CD4-positive, CD25-positive, alpha-beta regulatory T cell (primary cell): ENCODE measurements around the gene MEG3. TPM values are rescaled to one million over a fixed set of nuclear protein-coding genes. Genes with fewer than 3 reads are reported as not detected.

Source experiments
- ATAC-seq, 2 donors: fragments of 150-1000 bp; cut with Tn5 transposase; one replicate each; pipeline ENCODE4 v1.10.0; 2021; ENCODE audit warnings: low read depth in 2 of 2, moderate number of reproducible peaks in 2 of 2, moderate library complexity in 1 of 2
- DNase-seq, 3 donors: peaks; one replicate each; pipeline versions ENCODE4 v3.0.0 to v3.0.0-alpha.2; 2012 to 2022; ENCODE audit warnings: mixed read lengths in 1 of 3
- H3K27ac ChIP-seq: one replicate; pipeline ENCODE4 v1.7.0; 2013; ENCODE audit warnings: mild to moderate bottlenecking, low read length; ENCODE audit not compliant: insufficient read depth, poor library complexity, severe bottlenecking
- H3K27me3 ChIP-seq: one replicate; pipeline ENCODE4 v1.7.0; 2013; ENCODE audit warnings: low read length; ENCODE audit not compliant: control insufficient read depth, insufficient read depth
- H3K36me3 ChIP-seq: one replicate; pipeline ENCODE4 v1.7.0; 2013; ENCODE audit warnings: mild to moderate bottlenecking, low read length, moderate library complexity; ENCODE audit not compliant: control insufficient read depth, insufficient read depth
- H3K4me1 ChIP-seq: 2 replicates; pipeline ENCODE4 v1.7.0; 2013; ENCODE audit warnings: mild to moderate bottlenecking, low read length; ENCODE audit not compliant: insufficient read depth, control insufficient read depth, poor library complexity, severe bottlenecking
- H3K4me3 ChIP-seq: one replicate; pipeline ENCODE4 v1.7.0; 2013; ENCODE audit warnings: low read depth, mild to moderate bottlenecking, low read length, moderate library complexity
- H3K9me3 ChIP-seq, 2 experiments: 1 replicate in 1 of 2; 2 replicates in 1 of 2; pipeline ENCODE4 v1.7.0; 2013; ENCODE audit warnings: low read length in 2 of 2, mild to moderate bottlenecking in 1 of 2, moderate library complexity in 1 of 2; ENCODE audit not compliant: control insufficient read depth in 2 of 2
- H3K27ac Mint-ChIP-seq, 3 donors: one replicate each; pipeline ENCODE4 v1.8.0; 2020 to 2022; ENCODE audit warnings: mild to moderate bottlenecking in 3 of 3, mixed read lengths in 3 of 3, moderate library complexity in 2 of 3
- H3K27me3 Mint-ChIP-seq: one replicate; pipeline ENCODE4 v1.8.0; 2022; ENCODE audit warnings: mild to moderate bottlenecking, mixed read lengths
- H3K36me3 Mint-ChIP-seq: one replicate; pipeline ENCODE4 v1.8.0; 2020; ENCODE audit warnings: mixed read lengths
- H3K4me1 Mint-ChIP-seq, 4 donors: one replicate each; pipeline ENCODE4 v1.8.0; 2020 to 2022; ENCODE audit warnings: mixed read lengths in 4 of 4, mild to moderate bottlenecking in 1 of 4
- H3K4me3 Mint-ChIP-seq, 4 donors: one replicate each; pipeline ENCODE4 v1.8.0; 2020 to 2022; ENCODE audit warnings: mild to moderate bottlenecking in 4 of 4, mixed read lengths in 4 of 4, moderate library complexity in 3 of 4
- H3K9me3 Mint-ChIP-seq, 7 donors: one replicate each; pipeline ENCODE4 v1.8.0; 2020 to 2022; ENCODE audit warnings: mixed read lengths in 7 of 7, mild to moderate bottlenecking in 3 of 7, moderate library complexity in 2 of 7
- polyA plus RNA-seq, 4 donors: library from polyadenylated mRNA; unstranded; fragments of 300-500 nt; fragmentation: Illumina TruSeq; gene quantifications; one replicate each; pipeline ENCODE4 v1.2.3, GENCODE V29; 2021
- total RNA-seq: library from RNA; stranded (reverse); gene quantifications from one replicate; pipeline ENCODE4 v1.2.3, GENCODE V29; 2022

The MEG3 gene
- total and polyA plus RNA-seq, 5 donors from 2014 or later, result 0.10 TPM; not detected in 4

DNA sequence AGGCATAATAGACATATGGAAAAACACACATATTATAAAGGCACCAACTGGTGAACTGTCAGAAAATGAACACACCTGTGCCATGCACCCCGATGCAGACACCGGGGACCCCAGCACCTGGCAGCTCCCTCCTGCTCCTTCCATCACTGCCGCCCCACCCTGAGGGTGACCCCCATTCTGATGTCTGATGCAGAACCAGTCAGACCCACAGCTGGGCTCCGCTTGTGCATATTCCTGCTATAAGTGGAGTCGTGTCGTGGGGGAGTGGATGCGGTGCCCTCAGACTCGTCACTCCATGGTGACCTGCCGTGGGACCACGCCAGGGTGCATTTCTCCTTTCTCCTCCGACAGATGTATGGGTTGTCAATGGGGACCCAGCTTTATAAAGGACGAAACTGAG lies 45.7 kb upstream of the MEG3 start:
- H3K27me3 ChIP-seq, result no peaks in the 10 kb centered on the region
- Mint-ChIP-seq H3K27me3 (no peaks in the 10 kb centered on the region), H3K9me3 (peaks cover 0 to 2% (median 0%) of the 10 kb centered on the region in 7 donors), H3K4me3 (no peak overlapping the region), H3K4me1 (no peaks in the 10 kb centered on the region), H3K36me3 (no peaks in the 10 kb centered on the region), H3K27ac (no peak overlapping the region)
- no peaks in the 10 kb centered on the region for H3K4me1 ChIP-seq
- no peak overlapping the region for H3K27ac ChIP-seq
- no peak overlapping the region for H3K4me3 ChIP-seq
- ATAC-seq (no peak), DNase-seq (no peak)
- H3K9me3 ChIP-seq, result no peaks in the 10 kb centered on the region
- no peaks in the 10 kb centered on the region for H3K36me3 ChIP-seq

DNA sequence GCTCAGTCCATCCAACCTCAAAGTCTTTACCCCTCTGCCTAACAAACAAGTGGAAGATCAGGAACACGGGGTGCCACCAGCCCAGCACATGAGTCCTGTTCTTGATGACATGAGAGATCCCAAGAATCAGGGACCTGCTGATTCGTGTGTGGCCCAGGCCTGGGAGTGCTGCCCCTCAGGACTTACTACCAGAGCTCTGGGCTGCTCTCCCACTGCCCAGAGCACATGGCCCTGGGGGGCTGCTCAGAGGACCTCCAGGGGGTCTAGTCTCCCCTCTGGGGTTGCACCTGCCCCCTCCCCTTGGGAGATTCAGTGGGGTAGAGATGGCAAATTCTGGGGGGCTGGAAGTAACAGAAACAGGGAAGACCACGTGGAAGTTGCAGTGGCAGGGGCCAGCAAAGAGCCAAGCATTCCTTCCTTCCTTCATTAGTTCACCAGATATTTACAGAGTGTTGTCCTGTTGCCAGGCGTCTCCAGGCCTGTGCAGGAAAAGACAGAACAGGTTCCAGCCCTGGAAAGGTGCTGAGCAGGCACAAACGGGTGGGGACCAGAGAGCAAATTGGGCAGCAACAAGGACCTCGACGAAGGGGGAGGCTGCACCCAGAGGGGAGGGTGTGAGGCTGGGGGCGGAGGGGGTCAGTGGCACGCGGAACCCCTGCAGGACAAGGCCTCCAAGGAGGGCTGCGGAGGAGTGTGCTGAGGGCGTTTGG lies 45.1 kb upstream of the MEG3 start:
- Mint-ChIP-seq H3K27ac (no peak overlapping the region), H3K9me3 (peaks cover 0 to 2% (median 0%) of the 10 kb centered on the region in 7 donors), H3K4me1 (no peaks in the 10 kb centered on the region), H3K36me3 (no peaks in the 10 kb centered on the region), H3K27me3 (no peaks in the 10 kb centered on the region), H3K4me3 (no peak overlapping the region)
- Histone ChIP-seq H3K9me3 (no peaks in the 10 kb centered on the region), H3K27ac (no peak overlapping the region), H3K36me3 (no peaks in the 10 kb centered on the region), H3K4me3 (no peak overlapping the region), H3K4me1 (no peaks in the 10 kb centered on the region), H3K27me3 (no peaks in the 10 kb centered on the region)
- DNase-seq, result no peak
- ATAC-seq, result no peak

DNA sequence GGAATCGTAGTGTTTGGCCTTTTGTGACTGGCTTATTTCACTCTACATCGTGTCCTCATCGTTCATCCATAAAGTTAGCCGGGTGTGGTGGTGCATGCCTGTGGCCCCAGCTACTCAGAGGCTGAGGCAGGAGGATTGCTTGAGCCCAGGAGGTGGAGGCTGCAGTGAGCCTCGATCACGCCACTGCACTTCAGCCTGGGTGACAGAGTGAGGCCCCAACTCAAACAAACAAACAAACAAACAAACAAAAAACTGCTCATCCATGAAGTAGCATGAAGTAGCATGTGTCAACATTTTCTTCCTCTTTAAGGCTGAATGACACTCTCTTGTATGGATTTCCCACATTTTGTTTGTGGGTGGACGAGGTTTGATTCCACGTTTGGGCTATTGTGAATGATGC lies 44.0 kb upstream of the MEG3 start:
- H3K27me3 Mint-ChIP-seq, result no peaks in the 10 kb centered on the region
- H3K4me1 ChIP-seq, result no peaks in the 10 kb centered on the region
- H3K4me1 Mint-ChIP-seq, result no peaks in the 10 kb centered on the region
- no peaks in the 10 kb centered on the region for H3K36me3 ChIP-seq
- H3K27ac ChIP-seq, result no peak overlapping the region
- H3K4me3 ChIP-seq, result no peak overlapping the region
- no peaks in the 10 kb centered on the region for H3K9me3 ChIP-seq
- peaks cover 0 to 2% (median 0%) of the 10 kb centered on the region in 7 donors for H3K9me3 Mint-ChIP-seq
- no peaks in the 10 kb centered on the region for H3K36me3 Mint-ChIP-seq
- H3K27ac Mint-ChIP-seq, result no peak overlapping the region
- DNase-seq, result no peak
- no peak overlapping the region for H3K4me3 Mint-ChIP-seq
- ATAC-seq, result no peak
- H3K27me3 ChIP-seq, result no peaks in the 10 kb centered on the region

DNA sequence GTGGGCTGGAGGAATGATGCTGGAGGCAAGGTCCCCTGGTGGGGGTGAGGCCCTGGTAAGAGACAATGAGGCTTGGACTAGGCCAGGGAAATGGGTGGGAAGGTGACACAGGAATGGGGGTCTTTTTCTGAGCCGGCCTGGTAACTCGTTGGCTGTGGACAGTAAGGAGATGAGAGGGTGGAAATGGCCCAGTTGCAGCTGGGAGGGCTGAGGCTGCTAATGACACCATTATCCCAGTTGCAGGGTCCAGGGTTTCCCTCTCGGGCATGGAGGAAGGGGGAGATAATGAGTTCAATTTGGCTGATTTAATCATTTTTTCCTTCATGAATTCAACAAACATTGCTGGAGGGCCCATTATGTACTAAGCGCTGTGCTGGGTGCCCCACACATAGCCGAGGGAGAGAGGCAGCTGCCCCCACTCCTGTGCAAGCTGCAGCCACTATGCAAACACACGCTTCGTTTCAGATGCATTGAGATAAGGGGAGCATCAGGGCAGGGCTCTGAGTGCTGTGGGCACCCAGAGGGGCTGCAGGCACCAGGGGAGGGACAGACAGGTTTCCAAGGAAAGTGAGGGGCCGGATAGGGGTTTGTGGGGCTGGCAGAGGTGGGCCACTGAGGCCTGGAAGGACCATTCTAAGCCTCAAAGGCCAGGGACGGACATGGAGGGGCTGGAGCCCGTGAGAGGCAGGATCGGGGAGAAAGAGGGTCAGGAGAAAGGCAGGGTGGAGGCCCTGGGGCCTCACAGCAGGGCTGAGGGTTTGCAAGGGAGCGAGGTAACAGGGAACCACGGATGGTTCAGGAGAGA lies 43.2 kb upstream of the MEG3 start:
- Mint-ChIP-seq H3K4me1 (no peaks in the 10 kb centered on the region), H3K27me3 (no peaks in the 10 kb centered on the region), H3K36me3 (no peaks in the 10 kb centered on the region), H3K4me3 (no peak overlapping the region), H3K27ac (no peak overlapping the region), H3K9me3 (peaks cover 0 to 2% (median 0%) of the 10 kb centered on the region in 7 donors)
- no peaks in the 10 kb centered on the region for H3K36me3 ChIP-seq
- no peak overlapping the region for H3K27ac ChIP-seq
- no peaks in the 10 kb centered on the region for H3K4me1 ChIP-seq
- no peak overlapping the region for H3K4me3 ChIP-seq
- no peak for ATAC-seq
- no peak for DNase-seq
- no peaks in the 10 kb centered on the region for H3K27me3 ChIP-seq
- H3K9me3 ChIP-seq, result no peaks in the 10 kb centered on the region

DNA sequence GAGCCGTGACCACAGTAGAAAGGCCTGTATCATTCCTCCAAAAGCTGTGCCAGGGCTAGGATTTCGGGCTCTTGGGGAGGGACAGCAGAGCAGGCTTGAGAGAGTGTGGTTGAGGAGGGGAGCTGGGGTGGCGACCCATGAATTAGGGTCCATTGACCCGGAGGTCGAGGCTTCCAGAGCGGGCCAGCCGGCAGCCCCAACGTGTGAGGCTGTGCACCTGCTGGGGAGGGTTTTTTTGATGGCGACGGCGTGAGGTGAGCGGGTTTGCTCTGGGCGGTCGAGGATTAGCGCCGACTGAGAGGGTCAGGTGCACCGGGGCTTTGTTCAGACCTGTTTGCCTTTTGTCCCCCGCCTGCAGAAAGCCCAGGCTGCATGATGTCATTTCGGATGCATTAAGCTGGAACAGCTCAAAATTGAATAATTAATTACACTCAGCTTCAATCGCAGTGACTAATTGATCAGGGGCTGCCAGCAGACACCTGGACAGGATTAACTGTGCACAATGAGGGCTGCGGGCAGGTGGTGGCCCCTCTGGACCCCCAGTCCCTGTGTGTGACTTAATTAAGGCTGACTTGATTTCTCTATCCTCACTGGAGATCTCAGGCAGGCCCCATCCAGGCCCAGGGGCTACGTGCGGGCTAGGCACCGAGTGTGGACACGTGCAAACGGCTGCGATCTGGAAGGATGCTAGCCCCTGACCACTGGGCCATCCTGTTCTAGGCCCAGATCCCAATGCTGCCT lies 42.1 kb upstream of the MEG3 start:
- Mint-ChIP-seq H3K4me1 (no peaks in the 10 kb centered on the region), H3K4me3 (no peak overlapping the region), H3K36me3 (no peaks in the 10 kb centered on the region), H3K27ac (no peak overlapping the region), H3K27me3 (peaks cover 2% of the 10 kb centered on the region), H3K9me3 (peaks cover 0 to 2% (median 0%) of the 10 kb centered on the region in 7 donors)
- DNase-seq, result no peak
- H3K27me3 ChIP-seq, result no peaks in the 10 kb centered on the region
- H3K4me3 ChIP-seq, result no peak overlapping the region
- H3K36me3 ChIP-seq, result no peaks in the 10 kb centered on the region
- H3K27ac ChIP-seq, result no peak overlapping the region
- no peaks in the 10 kb centered on the region for H3K9me3 ChIP-seq
- no peak for ATAC-seq
- H3K4me1 ChIP-seq, result no peaks in the 10 kb centered on the region

DNA sequence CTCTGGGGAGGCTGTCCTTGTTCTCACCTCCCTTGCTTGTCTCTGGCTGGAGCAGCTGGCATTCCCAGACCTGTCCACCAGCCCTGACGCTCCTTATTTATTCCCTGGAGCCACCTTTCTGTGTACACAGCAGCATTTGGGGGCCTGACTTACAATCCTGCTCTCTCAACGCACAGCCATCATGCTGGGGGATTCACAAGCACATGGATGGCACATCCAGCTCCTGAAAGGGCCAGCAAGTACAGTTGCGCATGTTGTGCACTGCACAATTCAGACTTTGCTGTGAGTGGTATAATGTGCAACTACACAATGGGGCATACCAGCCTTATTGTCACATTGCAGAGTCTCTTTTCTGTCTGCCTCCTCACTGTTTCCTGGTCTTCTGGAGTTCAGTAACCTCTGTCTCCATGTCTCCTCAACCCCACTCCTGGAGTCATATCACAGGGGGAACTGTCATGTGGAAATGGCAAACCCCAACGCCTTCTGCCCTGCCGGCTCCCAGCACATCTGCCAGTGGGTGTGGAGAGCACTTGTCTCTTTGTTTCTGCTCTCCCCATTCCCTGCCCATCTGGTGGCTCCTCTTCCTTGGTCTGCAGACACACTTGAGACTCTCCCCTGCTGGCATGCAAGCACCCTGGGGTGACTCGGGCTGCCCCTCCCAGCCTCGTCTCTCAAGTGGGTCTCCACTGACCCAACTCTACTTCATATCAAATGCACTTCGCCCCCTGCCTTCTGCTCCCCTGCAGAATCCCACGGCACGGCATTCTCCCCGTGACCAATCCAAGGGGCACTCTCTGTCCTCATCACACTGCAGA lies 41.2 kb upstream of the MEG3 start:
- no peaks in the 10 kb centered on the region for H3K36me3 Mint-ChIP-seq
- H3K27ac ChIP-seq, result no peak overlapping the region
- no peak overlapping the region for H3K4me3 Mint-ChIP-seq
- H3K27me3 Mint-ChIP-seq, result peaks cover 5% of the 10 kb centered on the region
- no peaks in the 10 kb centered on the region for H3K4me1 Mint-ChIP-seq
- no peaks in the 10 kb centered on the region for H3K27me3 ChIP-seq
- H3K27ac Mint-ChIP-seq, result peak overlapping the region in 1 of 3 donors; percentile 78
- no peaks in the 10 kb centered on the region for H3K9me3 ChIP-seq
- peaks cover 0 to 2% (median 0%) of the 10 kb centered on the region in 7 donors for H3K9me3 Mint-ChIP-seq
- ATAC-seq, result no peak
- no peaks in the 10 kb centered on the region for H3K4me1 ChIP-seq
- DNase-seq, result no peak
- no peak overlapping the region for H3K4me3 ChIP-seq
- H3K36me3 ChIP-seq, result no peaks in the 10 kb centered on the region

DNA sequence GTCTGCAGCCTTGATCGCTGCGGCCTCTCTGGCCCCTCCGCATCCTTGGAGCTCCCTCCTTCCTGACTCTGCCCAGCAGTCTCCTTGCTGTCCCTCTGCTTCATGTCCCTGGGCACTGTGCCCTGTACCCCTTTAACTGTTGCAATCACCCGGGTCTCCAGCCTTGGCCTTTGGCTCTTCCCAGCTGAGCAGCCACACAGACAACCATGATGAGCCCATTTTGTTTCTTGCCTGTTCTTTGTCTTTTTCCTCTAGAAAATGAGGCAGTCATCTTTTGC lies 40.6 kb upstream of the MEG3 start:
- no peaks in the 10 kb centered on the region for H3K4me1 ChIP-seq
- Mint-ChIP-seq H3K36me3 (no peaks in the 10 kb centered on the region), H3K27me3 (peaks cover 5% of the 10 kb centered on the region), H3K4me3 (no peak overlapping the region), H3K27ac (peak overlapping the region in 1 of 3 donors; percentile 78), H3K9me3 (peaks cover 0 to 2% (median 0%) of the 10 kb centered on the region in 7 donors), H3K4me1 (no peaks in the 10 kb centered on the region)
- no peak overlapping the region for H3K4me3 ChIP-seq
- no peaks in the 10 kb centered on the region for H3K36me3 ChIP-seq
- no peaks in the 10 kb centered on the region for H3K9me3 ChIP-seq
- ATAC-seq, result no peak
- no peak for DNase-seq
- no peak overlapping the region for H3K27ac ChIP-seq
- no peaks in the 10 kb centered on the region for H3K27me3 ChIP-seq
